ENCODE results near the gene PHPT1.

GRCh38 chr9:136863623-136864273 is 14.5 kb downstream of the PHPT1 start:
- TF ChIP-seq ATF3 (IDR thresholded peaks at IDR 0.05; ENCODE audit: insufficient read depth, low read depth, low read length) (no peak), SP1 (IDR thresholded peaks at IDR 0.05; ENCODE audit: low read depth, low read length) (no peak), CEBPB (IDR thresholded peaks at IDR 0.05; ENCODE audit: low read depth, low read length) (no peak), TBP (IDR thresholded peaks at IDR 0.05; ENCODE audit: low read depth, low read length) (no peak), CTCF (IDR thresholded peaks at IDR 0.05; ENCODE audit: control extremely low read depth in 1 of 3, insufficient read depth in 1 of 3, low read depth in 1 of 3, low read length in 3 of 3) (no peak), POLR2A (IDR thresholded peaks at IDR 0.05; ENCODE audit: control extremely low read depth in 1 of 2, low read depth in 2 of 2, low read length in 2 of 2) (no peak), EP300 (IDR thresholded peaks at IDR 0.05; ENCODE audit: borderline replicate concordance in 1 of 2, low read depth in 2 of 2, low read length in 2 of 2) (no peak), KDM5A (IDR thresholded peaks at IDR 0.05; ENCODE audit: low read length) (no peak), ASH2L (IDR thresholded peaks at IDR 0.05; ENCODE audit: low read length) (no peak)
